GM21515 (cell line): ENCODE results near the gene C6orf132.

ENCODE experiments used
- ATAC-seq: cut with Tn5 transposase; IDR thresholded peaks from one replicate; pipeline ENCODE4 v1.9.1; 2021; ENCODE audit not compliant: unreplicated experiment

The C6orf132 gene

GRCh38 chr6:42108071-42108470 lies 34.3 kb downstream of the C6orf132 start:
- no peak for ATAC-seq

GRCh38 chr6:42106112-42107023 lies 36.1 kb downstream of the C6orf132 start:
- no peak for ATAC-seq

- ATAC-seq: no peak
These were observed 36.7 kb downstream of the C6orf132 start for GRCh38 chr6:42105709-42106108.

GRCh38 chr6:42105156-42105648 lies 37.2 kb downstream of the C6orf132 start:
- no peak for ATAC-seq

- ATAC-seq: no peak
These were observed 37.7 kb downstream of the C6orf132 start for GRCh38 chr6:42104804-42105125.

GRCh38 chr6:42104095-42104803 lies 38.2 kb downstream of the C6orf132 start:
- ATAC-seq: no peak

GRCh38 chr6:42103753-42104094 lies 38.7 kb downstream of the C6orf132 start:
- ATAC-seq: no peak

- ATAC-seq: no peak
These were observed 39.2 kb downstream of the C6orf132 start for GRCh38 chr6:42103216-42103615.

- no peak for ATAC-seq
These were observed 41.2 kb downstream of the C6orf132 start for GRCh38 chr6:42101186-42101657.

GRCh38 chr6:42100029-42100901 lies 42.2 kb downstream of the C6orf132 start:
- no peak for ATAC-seq

GRCh38 chr6:42099340-42100028 lies 42.9 kb downstream of the C6orf132 start:
- ATAC-seq: no peak

GRCh38 chr6:42095776-42096541 lies 46.5 kb downstream of the C6orf132 start:
- no peak for ATAC-seq

GRCh38 chr6:42095094-42095493 lies 47.3 kb downstream of the C6orf132 start:
- no peak for ATAC-seq

GRCh38 chr6:42093582-42094329 lies 48.7 kb downstream of the C6orf132 start:
- no peak for ATAC-seq

GRCh38 chr6:42091718-42092023 lies 50.7 kb downstream of the C6orf132 start:
- ATAC-seq: no peak

GRCh38 chr6:42090819-42091717 lies 51.4 kb downstream of the C6orf132 start:
- no peak for ATAC-seq

- ATAC-seq: no peak
These were observed 54.3 kb downstream of the C6orf132 start for GRCh38 chr6:42088101-42088591.
